Mammary epithelial cell (primary cell): Measurements from ENCODE around the gene CD300LG.

Experiments used
- CTCF ChIP-seq, 2 donors: IDR thresholded peaks in 1 of 2; conservative IDR thresholded peaks in 1 of 2; 2 replicates each; pipeline ENCODE4 v1.5.1; 2011 to 2012; ENCODE audit warnings: inconsistent platforms in 2 of 2, low read length in 2 of 2, mild to moderate bottlenecking in 2 of 2, control low read depth in 1 of 2, low read depth in 1 of 2; ENCODE audit not compliant: insufficient read depth in 1 of 2; ENCODE audit errors: extremely low read depth in 1 of 2
- EZH2 ChIP-seq: IDR thresholded peaks from 2 replicates; pipeline ENCODE4 v1.6.1; 2012; ENCODE audit warnings: low read length, inconsistent platforms, borderline replicate concordance

GRCh38 chr17:43810226-43810715 is 36.7 kb upstream of the CD300LG start:
- no peak for TF ChIP-seq CTCF (conservative IDR thresholded peaks at IDR 0.05 in 1 of 2, IDR thresholded peaks at IDR 0.05 in 1 of 2; ENCODE audit: extremely low read depth in 1 of 2, insufficient read depth in 1 of 2, low read depth in 1 of 2, low read length in 2 of 2)
- no peak for TF ChIP-seq EZH2
